Fibroblast of the conjunctiva (primary cell): Measurements from ENCODE around the gene SH2B3.

Experiments
- DNase-seq: peaks from one replicate; pipeline ENCODE4 v3.0.0-alpha.2; 2010; ENCODE audit warnings: low read depth

Gene SH2B3

DNA sequence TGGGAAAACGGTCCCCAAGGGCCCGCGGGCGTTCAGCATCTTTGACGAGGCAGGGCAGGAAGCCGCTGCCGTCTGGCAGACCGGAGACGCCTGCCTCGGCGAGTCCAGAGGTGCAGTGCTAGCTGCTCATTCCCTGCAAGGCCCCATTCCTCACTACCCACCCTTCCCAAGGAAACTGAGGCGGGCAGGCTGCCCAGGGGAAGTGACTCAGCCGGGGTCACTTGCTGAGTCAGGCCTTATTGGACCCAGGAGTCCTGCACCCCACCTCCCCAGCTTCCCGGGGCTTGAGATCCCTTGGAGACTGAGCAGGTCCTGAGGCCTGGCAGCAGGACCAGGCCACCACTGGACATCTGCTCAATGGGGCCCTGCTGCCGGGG lies 3.7 kb downstream of the SH2B3 start:
- no peak for DNase-seq

DNA sequence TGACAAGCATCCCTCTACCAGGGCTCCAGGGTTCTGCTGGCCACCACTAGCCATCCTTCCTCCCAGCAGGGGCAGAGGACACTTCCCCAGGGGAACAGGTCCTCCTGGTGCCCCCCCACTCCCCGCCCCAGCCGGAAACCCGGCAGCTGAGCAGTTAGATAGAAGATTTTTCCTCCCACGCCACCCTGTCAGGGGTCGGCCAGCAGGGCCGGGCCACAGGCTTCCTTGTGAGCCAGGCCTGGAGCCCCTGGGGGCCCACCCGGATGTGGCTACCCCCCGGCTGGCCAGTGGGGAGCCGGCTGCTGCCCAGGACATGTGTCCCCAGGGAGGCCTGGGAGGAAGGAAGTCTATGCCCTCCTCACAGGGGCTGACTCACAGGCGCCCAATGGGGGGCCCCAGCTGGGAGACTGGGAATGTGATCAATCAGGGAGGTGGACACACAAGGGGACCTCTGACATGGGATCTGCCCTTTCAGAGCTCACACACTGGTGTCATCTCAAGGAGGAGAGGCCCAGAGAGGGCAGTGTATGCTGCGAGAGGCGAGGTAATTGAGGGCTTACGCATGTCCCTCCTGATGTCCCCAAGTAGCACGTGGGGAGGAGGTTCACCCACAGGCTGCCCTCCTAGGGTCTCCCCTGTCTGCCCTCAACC lies 4.2 kb downstream of the SH2B3 start:
- no peak for DNase-seq

DNA sequence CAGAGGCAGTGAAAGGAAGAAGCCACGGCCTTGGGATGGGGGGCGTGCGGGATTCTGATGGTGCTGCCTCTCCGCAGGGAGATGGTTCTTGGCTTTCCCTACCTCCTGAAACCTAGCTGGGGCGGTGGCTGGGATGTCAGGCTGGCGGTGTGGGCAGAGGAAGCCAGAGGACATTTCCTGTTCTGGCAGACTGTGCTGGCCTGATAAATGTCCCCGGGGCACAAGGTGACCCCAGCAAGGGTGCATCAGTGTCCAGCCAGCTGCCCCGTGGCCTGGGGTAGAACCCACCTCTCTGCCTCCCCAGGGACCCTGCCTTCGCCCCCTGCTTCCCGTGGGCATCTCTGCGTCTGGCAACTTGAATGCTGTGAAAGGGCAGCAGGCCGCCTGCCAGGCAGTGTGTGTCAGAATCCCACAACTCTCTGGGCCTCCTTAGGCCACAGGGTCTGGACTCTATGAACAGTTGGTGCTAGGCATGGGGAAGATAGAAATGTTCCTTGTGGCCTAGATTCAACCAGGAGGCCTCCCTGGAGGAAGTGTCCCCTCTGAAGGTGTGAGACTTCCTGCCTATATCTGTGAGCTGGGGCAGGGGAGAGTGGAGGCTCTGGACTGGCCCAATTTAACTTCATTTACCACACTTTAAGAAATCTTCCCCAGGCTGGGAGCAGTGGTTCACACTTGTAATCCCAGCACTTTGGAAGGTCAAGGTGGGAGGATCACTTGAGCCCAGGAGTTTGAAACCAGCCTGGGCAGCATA lies 4.9 kb downstream of the SH2B3 start:
- DNase-seq = no peak

DNA sequence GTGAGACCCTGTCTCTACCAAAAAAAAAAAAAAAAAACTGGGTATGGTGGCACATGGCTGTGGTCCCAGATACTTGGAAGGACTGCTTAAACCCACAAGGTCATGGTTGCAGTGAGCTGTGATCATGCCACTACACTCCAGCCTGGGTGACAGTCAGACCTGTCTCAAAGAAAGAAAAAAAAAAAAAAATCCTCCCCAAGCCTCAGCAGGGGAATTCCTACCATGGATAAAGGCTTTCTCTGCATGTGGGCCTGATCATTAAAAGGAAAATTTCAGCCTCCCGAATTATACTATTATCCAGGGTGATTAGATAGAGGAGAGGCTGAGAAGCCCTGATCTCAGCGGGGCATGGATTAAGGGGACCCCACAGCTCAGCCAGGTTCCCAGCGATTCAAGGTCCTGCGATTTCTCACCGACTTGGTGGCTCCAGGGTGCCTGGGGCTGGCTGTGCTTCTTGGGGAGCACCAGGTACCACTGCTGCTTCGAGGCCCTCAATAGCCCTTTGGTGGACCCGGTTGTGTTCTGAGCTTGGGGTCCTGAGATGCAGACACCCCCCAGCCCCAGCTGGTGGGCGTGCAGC lies 5.6 kb downstream of the SH2B3 start:
- no peak for DNase-seq

DNA sequence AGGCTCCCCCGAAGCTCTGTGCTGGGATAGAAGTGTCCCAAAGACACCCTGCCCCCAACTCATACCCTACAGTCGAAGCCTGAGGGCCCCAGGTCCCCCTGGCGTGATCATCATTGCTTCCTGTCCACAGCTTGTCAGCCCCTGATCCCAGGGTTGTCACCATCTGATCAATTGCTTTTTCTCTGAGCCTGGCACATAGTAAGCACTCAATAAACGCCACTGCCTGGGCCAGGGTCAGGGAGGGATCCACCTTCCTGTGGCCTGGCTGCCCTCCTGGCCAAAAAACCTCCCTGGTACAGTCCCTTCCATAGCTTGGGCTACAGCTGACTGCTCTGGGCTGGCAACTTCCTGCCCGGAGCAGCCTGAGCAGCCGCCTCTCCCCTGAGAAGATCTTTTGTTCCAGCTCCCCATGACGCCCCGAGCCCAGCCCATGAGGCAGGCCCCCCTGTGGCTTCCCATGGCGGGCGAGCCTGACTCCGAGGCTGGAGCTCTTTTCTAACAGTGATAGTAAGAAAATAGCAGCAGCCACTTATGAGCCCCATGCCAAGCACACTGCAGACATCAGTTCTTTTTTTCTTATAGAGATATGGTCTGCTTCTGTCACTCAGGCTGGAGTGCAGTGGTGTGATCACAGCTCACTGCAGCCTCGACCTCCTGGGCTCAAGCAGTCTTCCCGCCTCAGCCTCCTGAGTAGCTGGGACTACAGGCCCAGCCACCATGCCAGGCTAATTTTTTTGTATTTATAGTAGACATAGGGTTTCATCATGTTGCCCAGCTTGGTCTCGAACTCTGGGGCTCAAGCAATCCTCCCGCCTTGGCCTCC lies 6.5 kb downstream of the SH2B3 start:
- no peak for DNase-seq

DNA sequence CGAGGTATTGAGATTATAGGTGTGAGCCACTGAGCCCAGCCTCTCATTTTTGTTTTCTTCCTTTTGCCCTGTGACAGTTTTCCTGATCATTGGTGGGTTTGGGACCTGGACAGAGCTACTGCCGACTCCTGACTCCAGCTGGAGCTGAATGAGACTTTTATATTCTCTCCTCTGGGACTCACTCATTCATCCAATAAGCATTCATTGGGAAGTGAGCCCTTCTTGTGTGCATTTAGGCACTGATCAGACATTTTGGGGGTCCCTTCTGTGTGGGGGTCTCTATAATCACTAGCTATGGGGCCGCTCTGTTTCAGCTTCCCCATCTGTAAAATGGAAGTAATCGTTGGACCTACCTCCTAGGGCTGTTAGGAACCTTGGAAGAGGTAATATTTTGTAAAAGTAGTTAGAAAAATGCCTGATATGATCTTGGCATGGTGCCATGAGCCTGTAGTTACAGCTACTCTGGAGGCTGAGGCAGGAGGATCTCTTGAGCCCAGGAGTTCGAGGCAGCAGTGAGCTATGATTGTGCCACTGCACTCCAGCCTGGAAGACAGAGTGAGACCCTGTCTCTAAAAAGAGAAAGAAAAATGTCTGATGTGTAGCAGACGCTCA lies 7.2 kb downstream of the SH2B3 start:
- DNase-seq = no peak

DNA sequence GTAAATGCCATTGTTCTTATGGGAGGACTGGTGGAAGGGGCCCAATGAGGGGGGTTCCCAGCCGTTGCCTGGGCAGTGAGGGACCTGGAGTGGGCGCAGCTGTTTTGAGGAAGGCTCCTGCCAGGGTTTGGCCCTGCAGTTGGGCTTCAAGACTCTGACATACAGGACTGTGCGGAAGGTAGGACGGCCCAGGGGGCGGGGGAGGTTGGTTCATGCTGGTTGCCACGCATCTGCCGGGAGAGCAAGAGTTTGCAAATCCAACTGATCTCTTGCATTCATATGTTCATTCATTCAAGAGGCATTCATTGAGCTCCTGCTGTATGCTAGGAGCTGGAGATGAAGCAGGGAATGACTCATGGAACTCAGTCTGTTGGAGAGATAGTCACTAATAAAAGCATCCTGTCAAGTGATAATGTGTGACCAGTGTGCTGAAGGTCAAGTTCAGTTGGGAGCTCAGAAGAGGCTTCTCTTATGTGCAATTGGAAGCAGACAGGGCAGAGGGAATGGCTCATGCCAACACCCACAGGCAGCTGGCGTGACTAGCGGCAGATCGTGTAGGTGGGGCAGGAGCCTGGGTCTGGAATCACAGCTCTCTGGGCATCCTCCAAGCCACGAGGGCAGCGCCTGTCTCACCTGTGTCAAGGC lies 7.8 kb downstream of the SH2B3 start:
- no peak for DNase-seq

DNA sequence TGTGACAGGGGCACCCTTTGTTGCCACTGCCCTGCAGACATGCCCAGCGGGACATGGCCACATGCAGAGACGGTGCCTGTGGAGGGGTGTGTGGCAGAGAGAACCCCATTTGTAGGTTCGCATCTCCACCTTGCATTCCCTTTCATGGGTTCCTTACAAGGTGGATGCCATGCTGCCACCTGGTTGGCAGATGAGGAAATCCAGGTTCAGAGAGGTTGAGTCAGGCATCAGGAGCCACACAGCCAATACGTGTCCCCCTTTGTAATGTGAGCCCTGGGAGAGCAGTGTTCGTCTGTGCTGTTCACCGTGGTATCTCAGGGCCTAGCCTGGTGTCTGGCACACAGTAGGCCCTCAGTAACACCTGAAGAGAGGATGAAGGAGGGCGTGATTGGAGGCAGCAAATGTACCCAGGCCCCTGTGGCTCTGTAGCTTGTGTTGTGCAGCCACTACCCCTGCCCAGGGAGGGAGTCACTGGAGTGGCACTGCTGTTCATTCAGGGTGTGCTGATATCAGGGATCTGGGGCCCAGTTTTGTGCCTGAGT lies 9.1 kb downstream of the SH2B3 start:
- no peak for DNase-seq

DNA sequence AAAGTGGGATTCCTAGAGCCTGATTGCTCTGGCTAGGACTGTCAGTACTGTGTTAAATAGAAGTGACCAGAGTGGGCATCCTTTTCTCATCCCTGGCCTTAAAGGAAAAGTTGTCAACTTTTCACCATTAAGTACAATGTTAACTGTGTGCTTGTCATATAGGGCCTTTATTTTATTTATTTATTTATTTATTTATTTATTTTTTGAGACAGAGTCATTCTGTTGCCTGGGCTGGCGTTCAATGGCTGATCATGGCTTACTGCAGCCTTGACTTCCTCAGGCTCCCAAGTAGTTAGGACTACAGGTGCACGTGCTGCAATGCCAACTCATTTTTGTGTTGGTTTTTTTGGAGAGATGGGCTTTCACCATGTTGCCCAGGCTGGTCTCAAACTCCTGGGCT lies 11.6 kb downstream of the SH2B3 start:
- DNase-seq = no peak

DNA sequence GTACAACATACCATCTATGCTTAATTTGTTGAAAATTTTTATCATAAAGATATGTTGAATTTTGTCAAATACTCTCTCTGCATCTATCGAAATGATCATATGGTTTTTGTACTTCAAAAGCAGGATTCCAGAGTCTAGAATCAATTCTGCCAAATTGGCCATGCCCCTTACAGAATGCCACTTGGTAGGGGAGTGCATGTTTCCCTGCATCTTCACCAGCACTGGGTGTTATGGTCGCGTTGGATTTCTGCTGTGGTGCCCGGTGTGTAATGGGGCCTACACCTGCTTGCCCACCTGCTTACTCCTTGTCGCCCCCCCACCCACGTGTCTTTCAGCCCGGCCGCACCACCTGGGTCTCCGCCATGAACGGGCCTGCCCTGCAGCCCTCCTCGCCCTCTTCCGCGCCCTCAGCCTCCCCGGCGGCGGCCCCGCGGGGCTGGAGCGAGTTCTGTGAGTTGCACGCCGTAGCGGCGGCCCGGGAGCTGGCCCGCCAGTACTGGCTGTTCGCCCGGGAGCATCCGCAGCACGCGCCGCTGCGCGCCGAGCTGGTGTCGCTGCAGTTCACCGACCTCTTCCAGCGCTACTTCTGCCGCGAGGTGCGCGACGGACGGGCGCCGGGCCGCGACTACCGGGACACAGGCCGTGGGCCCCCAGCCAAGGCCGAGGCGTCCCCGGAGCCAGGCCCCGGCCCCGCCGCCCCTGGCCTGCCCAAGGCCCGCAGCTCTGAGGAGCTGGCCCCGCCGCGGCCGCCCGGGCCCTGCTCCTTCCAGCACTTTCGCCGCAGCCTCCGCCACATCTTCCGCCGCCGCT lies 12.3 kb downstream of the SH2B3 start:
- no peak for DNase-seq

DNA sequence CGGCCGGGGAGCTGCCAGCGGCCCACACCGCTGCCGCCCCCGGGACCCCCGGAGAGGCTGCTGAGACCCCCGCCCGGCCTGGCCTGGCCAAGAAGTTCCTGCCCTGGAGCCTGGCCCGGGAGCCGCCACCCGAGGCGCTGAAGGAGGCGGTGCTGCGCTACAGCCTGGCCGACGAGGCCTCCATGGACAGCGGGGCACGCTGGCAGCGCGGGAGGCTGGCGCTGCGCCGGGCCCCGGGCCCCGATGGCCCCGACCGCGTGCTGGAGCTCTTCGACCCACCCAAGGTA lies 12.8 kb downstream of the SH2B3 start:
- DNase-seq = no peak

DNA sequence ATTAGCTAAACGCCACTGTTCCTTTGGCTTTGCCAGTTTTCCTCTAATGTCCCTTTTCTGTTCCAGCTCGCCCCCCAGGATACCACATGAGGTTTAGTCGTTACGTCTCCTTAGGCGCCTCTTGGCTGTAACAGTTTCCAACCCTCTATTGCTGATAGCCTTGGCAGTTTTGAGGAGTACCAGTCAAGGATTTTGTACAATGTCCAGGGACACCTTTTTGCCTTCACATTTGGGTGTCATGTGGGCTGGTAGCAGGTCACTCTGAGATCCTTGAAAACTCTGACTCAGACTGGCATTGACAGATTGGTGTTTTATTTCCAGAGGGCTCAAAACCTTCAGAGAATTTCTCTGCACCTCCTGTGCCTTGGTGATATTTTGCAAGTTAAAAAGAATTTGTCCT lies 14.1 kb downstream of the SH2B3 start:
- DNase-seq = no peak

DNA sequence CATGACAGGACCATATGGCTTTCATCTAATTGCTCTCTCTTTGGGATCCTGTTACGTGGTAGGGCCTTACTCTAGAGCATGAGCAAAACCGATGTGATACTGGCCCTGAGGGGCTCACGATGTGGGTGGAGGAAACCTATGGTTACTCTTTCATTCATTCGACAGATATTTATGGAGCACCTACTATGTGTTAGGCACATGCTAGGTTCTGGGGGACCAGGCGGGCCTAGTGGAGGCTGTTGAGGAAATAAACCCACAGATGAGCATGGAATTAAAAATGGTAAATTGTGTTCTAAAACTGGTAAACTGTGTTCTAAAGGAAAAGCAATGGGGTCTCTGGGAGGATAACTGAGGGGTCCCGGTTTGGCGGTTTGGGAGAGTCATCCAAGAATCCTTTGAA lies 14.8 kb downstream of the SH2B3 start:
- DNase-seq = no peak

DNA sequence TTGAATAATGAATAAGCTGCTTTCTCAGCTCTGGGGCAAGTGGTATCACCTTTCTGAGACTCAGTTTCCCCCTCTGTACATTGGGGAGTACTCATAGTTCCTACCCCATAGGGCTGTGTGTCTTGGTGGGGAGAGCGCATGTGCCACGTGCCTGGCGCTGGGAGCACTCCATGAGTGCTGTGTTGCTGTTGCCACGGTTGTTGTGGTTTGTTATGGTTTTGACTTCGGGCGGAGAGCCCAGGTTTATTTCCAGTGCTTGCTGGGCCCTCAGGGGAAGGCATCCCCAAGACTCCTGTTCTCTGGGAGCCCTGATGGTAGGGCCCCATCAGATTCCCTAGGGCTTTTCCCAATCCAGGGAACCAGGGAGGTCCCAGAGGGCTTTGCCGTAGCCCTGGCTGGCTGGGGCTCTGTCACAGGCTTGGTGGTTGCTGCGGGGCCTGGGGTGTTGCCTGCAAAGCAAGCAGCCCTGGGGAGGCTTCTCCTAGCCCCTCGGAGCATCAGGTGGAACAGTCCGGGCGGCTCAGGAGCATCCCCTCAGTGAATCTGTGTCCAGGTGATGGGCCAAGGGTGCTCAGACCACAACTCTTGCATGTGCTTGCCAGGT lies 18.6 kb downstream of the SH2B3 start:
- DNase-seq = no peak

DNA sequence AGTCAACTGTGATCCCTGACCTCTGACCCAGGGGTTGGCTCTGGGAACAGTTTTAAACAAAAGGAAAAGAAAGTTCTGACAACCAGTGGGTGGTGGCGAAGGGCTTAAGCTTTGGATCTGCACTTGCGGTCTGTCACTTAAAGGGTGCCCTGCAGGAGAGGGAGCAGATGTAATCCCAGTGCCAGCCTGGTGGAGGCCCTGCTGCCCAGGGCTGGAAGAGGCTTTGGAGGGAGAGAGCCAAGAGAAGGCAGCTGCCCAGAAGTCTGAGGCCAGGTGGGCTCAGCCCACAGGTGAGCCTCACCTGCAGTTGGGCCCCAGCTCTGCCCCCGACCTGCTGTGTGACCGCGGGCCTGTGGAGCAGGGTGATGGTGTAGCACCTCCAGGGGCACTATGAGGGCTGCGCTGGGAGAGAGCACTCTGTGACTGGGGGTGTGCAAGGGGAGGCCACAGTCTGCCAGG lies 19.1 kb downstream of the SH2B3 start:
- no peak for DNase-seq

DNA sequence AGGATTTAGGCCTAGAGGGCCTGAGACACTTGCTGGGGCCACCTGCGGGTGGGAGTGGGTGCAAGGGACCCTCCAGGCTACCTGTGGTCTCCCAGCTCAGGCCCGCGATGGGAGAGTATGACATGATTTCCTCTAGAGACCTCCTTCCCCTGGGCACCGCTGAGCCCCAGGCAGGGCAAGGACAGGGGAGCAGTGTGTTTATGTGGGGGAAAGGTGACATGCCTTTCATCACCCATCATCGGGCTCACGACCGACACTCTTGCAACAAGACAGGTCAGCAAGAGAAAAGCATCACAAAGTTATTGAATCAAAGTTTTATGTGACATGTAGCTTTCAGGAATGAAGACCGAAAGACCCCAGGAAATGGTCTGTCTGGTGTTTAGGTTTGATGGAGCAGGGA lies 19.9 kb downstream of the SH2B3 start:
- DNase-seq = no peak

DNA sequence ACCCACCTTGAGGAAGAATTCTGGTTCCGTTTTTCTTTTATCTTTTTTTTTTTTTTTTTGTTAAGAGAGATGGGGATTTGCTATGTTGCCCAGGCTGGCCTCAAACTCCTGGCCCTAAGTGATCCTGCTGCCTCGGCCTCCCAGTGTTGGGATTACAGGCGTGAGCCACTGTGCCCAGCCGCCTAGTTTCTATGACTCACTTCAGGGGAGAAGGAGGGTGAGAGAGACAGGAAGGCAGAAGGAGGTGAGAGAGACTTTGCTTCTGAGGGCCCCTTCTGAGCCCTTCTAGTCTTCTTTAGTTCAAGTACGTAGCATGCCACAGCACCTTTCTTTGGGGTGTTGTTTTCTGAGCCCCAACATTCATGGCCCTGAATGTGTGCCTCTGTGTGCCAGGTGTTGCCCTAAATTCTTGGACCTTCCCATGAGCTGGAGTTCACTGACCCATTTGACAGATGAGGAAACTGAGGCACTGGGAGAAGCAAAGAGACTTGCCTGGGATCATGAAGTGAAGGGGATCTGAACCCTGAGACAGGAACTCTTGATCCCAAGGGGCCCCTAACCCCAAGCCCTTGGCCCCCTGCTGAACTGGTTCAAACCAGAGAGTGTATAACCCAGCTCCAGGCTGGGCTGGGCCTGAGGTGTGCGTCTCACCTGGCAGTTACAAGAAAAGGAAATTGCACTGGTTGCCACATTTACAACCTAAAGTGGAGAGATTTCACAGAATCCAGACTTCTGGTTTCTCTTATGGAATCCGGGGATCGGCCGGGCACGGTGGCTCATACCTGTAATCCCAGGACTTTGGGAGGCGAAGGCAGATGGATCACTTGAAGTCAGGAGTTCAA lies 20.8 kb downstream of the SH2B3 start:
- DNase-seq = no peak

DNA sequence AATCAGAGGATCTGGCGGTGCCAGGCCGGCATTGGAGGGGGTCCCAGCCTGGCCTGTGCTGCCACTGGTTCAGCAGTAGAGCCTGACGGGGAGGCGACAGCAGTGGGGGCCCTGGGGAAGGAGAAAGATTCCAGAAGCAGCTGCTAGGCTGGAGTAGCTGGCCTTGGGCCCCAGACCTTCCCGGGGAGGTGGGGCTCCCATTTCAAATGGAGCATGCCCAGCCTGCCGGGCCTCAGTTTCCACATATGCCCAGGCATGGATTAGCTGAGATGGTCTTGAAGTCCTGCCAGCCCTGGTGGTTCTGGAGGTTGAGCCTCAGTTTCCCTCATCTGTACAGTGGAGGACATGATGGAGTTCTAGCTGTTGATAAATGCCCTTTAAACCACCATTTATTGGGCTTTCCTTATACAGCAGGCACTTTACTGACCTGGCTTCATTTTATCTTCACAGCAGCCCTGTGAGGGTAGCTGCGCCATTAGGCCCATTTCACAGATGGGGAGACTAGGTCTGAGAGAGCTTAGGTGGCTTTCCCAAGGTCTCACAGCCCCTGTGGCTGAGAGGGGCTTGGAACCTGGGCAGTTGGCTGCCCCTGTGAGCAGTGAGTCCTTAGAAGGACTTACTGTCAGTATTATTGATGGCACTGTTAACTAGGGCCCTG lies 21.8 kb downstream of the SH2B3 start:
- DNase-seq = no peak
